Esophagus muscularis mucosa (tissue), 4 donors: ENCODE data around the gene CIRBP.

Experiments
- CTCF ChIP-seq, 3 experiments: fragments of 200-600 bp in 2 of 3; fragments of 450-650 bp in 1 of 3; sonication (generic) in 2 of 3; IDR thresholded peaks; one replicate each; pipeline ENCODE4 v1.5.1; 2017 to 2019; ENCODE audit warnings: antibody characterized with exemption in 3 of 3, mild to moderate bottlenecking in 2 of 3, moderate library complexity in 1 of 3
- EP300 ChIP-seq: sonication (generic); formaldehyde crosslinking; IDR thresholded peaks from one replicate; pipeline ENCODE4 v1.6.1; 2017; ENCODE audit warnings: antibody characterized with exemption
- POLR2A ChIP-seq: fragments of 450-650 bp; IDR thresholded peaks from one replicate; pipeline ENCODE4 v1.6.1; 2017; ENCODE audit warnings: antibody characterized with exemption, moderate library complexity, mild to moderate bottlenecking, low read depth
- POLR2AphosphoS5 ChIP-seq, 2 donors: sonication (generic); formaldehyde crosslinking; IDR thresholded peaks; one replicate each; pipeline ENCODE4 v1.6.1; 2017; ENCODE audit warnings: antibody characterized with exemption in 2 of 2

GRCh38 chr19:1278074-1278473, 8.9 kb downstream of the CIRBP start:
- TF ChIP-seq CTCF (IDR thresholded peaks at IDR 0.05) (no peak), POLR2A (no peak), POLR2AphosphoS5 (IDR thresholded peaks at IDR 0.05) (no peak), EP300 (no peak)
